ENCODE data around the gene XRCC5. TPM values are rescaled to one million over a fixed set of nuclear protein-coding genes. Genes with fewer than 3 reads are reported as not detected.

XRCC5 gene
- total and polyA plus RNA-seq, 2 donors (not counting 3 experiments of a cell fraction or from before 2014, with no cell fraction given) = 267 to 319 TPM

- Histone ChIP-seq H3K9ac (replicated peaks; ENCODE audit: extremely low read depth, insufficient read depth, low read length) (no peak overlapping the region), H3K9me1 (replicated peaks; ENCODE audit: control insufficient read depth, extremely low read depth, insufficient read depth, low read length) (no peaks in the 10 kb centered on the region), H3K9me3 (replicated peaks; ENCODE audit: control insufficient read depth, insufficient read depth, low read length) (no peaks in the 10 kb centered on the region), H3K27ac (ENCODE audit: insufficient read depth, low read depth, low read length) (no peak overlapping the region), H4K20me1 (replicated peaks; ENCODE audit: control insufficient read depth, extremely low read depth, insufficient read depth, low read length) (no peaks in the 10 kb centered on the region), H3K4me3 (replicated peaks in 1 of 3; ENCODE audit: insufficient read depth in 1 of 3, low read depth in 1 of 3, low read length in 3 of 3) (no peak overlapping the region), H3K36me3 (ENCODE audit: control insufficient read depth in 2 of 2, extremely low read depth in 1 of 2, insufficient read depth in 2 of 2, low read length in 2 of 2) (no peaks in the 10 kb centered on the region), H3K4me2 (ENCODE audit: insufficient read depth, low read length) (no peak overlapping the region), H3K27me3 (ENCODE audit: control insufficient read depth in 2 of 2, insufficient read depth in 2 of 2, low read length in 2 of 2) (peaks cover 15 to 17% of the 10 kb centered on the region in 2 experiments), H3K79me2 (ENCODE audit: control insufficient read depth, insufficient read depth, low read length) (no peaks in the 10 kb centered on the region), H2AFZ (ENCODE audit: low read depth, low read length) (no peak overlapping the region), H3K4me1 (ENCODE audit: control insufficient read depth, extremely low read depth, insufficient read depth, low read length) (peaks cover 4% of the 10 kb centered on the region)
- intact Hi-C loops (cut with micrococcal nuclease) = no loop called here
- no peak for TF ChIP-seq POLR2AphosphoS5 (IDR thresholded peaks at IDR 0.05; ENCODE audit: insufficient read depth, low read depth, low read length)
- TF ChIP-seq CTCF (IDR thresholded peaks at IDR 0.05; ENCODE audit: extremely low read depth in 1 of 2, insufficient read depth in 1 of 2, low read depth in 1 of 2, low read length in 2 of 2) = no peak
- no peak for TF ChIP-seq MYC (IDR thresholded peaks at IDR 0.05; ENCODE audit: low read depth, low read length)
- TF ChIP-seq FOS (IDR thresholded peaks at IDR 0.05; ENCODE audit: borderline replicate concordance, insufficient read depth, low read length) = no peak
- TF ChIP-seq POLR2A (IDR thresholded peaks at IDR 0.05; ENCODE audit: low read depth, low read length) = no peak
- TF ChIP-seq EZH2 (IDR thresholded peaks at IDR 0.05; ENCODE audit: borderline replicate concordance, low read depth, low read length, severe bottlenecking) = no peak
- TF ChIP-seq JUN (IDR thresholded peaks at IDR 0.05; ENCODE audit: borderline replicate concordance, insufficient read depth, insufficient read length, low read depth) = no peak
- TF ChIP-seq GATA2 (IDR thresholded peaks at IDR 0.05; ENCODE audit: insufficient read depth, insufficient read length, low read depth, low read length) = no peak
- TF ChIP-seq, protein P1, sequence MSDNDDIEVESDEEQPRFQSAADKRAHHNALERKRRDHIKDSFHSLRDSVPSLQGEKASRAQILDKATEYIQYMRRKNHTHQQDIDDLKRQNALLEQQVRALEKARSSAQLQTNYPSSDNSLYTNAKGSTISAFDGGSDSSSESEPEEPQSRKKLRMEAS (IDR thresholded peaks at IDR 0.05; ENCODE audit: insufficient read depth, insufficient read length) = no peak
- dilution Hi-C loops (cut with MboI; ENCODE audit: extremely low pct_ligation_motif_present, low sequenced_read_pairs) = no loop called here
- FAIRE-seq = no peak
- DNase-seq (ENCODE audit: low read depth, low spot score) = no peak
- ChIA-PET CTCF (no interaction called here), POLR2A (no interaction called here)
- no TSS peak for BruUV-seq (replicated peaks)
Observed at GRCh38 chr2:216086207-216086893, 22.8 kb upstream of the XRCC5 start.

All from endothelial cell of umbilical vein (primary cell).